Adipose tissue (tissue), 3 donors: ENCODE data around the gene SLC12A8. TPM values are rescaled to one million over a fixed set of nuclear protein-coding genes. Genes with fewer than 3 reads are reported as not detected.

Source experiments
- H3K27ac ChIP-seq: one replicate; pipeline ENCODE4 v1.5.1; 2013; ENCODE audit warnings: low read depth, low read length
- WGBS, 3 donors: extraction: QIAGEN DNeasy Blood & Tissue Kit; methylation state at CpG; one replicate each; pipeline ENCODE4 v1.1.7; 2013; 5-methylcytosine and 5-hydroxymethylcytosine counted together
- polyA plus RNA-seq, 3 donors: library from polyadenylated mRNA; stranded (reverse); fragments of 200-250 nt; gene quantifications; one replicate each; pipeline ENCODE4 v1.2.3, GENCODE V29; 2013
- donor health status: healthy with polysubstance abuse.
- donor health status: Bipolar disorder and iron deficiency.
- donor health status: healthy.

Gene SLC12A8, protein sequence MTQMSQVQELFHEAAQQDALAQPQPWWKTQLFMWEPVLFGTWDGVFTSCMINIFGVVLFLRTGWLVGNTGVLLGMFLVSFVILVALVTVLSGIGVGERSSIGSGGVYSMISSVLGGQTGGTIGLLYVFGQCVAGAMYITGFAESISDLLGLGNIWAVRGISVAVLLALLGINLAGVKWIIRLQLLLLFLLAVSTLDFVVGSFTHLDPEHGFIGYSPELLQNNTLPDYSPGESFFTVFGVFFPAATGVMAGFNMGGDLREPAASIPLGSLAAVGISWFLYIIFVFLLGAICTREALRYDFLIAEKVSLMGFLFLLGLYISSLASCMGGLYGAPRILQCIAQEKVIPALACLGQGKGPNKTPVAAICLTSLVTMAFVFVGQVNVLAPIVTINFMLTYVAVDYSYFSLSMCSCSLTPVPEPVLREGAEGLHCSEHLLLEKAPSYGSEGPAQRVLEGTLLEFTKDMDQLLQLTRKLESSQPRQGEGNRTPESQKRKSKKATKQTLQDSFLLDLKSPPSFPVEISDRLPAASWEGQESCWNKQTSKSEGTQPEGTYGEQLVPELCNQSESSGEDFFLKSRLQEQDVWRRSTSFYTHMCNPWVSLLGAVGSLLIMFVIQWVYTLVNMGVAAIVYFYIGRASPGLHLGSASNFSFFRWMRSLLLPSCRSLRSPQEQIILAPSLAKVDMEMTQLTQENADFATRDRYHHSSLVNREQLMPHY
- 1 to 10 TPM; 1.6 to 4.1 (median 3.0) TPM for polyA plus RNA-seq

DNA sequence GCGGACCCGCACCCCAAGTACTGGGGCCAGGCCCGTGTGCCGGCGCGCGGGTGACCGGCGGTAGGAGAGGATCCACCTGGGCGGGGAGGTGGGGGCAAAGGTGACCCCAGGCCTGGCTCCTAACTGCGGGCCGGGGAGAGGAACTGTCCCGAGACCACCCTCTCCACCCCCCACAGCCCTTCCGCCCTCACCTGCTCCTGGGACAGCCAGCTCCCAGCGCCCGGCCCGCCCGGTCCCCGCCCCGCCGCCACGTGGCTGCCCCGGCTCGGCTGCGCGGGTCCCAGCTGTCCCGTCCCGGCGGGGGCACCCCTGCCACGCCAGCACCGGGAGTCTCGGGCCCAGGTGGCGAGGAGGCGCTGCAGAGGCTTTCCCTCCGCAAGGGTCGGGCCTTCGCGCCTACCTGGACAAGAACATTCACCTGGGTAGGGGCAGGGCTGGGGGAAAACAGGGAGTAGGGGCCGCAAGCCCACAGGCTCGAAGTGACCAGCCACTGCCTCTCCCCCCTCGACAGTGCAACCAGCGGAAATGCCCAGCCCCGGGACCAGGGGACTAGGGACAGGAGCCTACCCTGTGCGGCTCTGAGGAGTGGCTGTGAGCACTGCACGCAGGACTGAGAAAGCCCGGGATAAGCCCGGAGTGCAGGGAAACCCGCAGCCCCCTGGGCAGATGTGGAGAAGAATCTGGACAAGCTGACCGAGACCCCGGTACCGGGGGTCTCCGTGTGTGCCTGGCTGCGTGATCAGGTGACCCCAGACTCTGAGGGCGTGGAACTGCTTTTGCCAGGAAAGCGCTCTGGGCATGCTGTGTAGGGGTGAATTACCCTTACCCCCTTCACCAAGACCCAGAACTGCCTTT lies at the start of gene SLC12A8:
Gene SLC12A8 (minus strand): TSS at position 240 of the 855 bp plus-strand sequence. CDS start 1,399 bp downstream, outside the sequence.
- 7 to 10% (median 8%) methylated on average over 53 to 55 of the region's 55 CpGs for WGBS, 3 donors
- no peak within 1 kb of the TSS for H3K27ac ChIP-seq

DNA sequence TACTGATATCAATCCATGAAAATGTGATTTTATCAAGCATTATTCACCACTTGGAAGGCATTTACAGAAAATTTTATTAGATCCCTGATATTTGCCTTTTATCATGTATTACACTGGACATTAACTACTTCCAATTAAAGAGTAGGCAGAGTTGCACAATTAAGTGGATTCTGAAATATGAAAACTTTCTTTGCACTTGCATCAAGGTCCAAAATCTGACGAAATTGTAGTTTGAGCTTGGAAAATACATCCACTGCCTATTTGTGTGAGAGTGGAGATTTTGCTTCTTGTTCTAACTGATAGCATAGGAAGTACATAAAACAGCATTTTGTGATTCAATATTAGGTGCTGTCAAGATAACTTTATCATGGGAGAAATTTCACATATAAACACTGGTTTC lies 49.6 kb upstream of the SLC12A8 start:
- WGBS, 3 donors: 47 to 73% (median 59%) methylated on average over 1 of the region's 1 CpG

DNA sequence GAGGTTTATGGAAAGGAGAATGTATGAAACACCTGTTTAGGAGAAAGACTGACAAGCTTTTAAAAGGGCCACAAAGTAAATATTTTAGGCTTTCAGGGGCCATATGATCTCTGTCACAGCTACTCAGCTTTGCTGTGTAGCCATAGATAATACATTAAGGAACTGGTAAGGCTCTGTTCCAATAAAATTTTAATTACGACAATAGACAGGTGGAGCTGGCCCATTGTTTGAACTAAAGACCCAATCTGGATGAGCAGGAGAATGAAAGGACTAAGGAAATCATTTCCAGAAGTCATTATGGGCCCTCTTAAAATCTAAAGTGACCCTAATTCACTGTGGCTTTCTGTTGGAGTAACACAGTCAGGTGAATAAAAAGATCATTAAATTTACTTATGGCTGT lies 48.5 kb upstream of the SLC12A8 start:
- WGBS, 3 donors: 76 to 86% (median 81%) methylated on average over 1 of the region's 1 CpG
- no peak overlapping the region for H3K27ac ChIP-seq

More for the DNA sequence above, 49.6 kb upstream of the SLC12A8 start:
- H3K27ac ChIP-seq: no peak overlapping the region

DNA sequence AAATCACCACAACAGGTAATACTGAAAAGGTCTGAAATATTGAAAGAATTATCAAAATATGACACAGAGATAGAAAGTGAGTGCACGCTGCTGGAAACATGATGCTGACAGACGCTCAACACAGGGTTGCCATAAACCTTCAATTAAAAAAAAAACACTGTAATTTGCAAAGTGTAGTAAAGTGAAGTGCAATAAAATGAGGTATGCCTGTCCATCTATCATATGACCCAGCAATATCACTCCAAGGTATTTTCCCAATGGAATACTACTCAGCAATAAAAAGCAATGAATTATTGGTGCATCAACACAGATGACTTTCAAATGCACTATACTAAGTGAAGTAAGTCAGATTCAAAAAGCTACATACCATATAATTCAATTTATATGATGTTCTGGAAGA lies 47.6 kb upstream of the SLC12A8 start:
- 95 to 96% (median 96%) methylated on average over 2 of the region's 2 CpGs for WGBS, 3 donors
- H3K27ac ChIP-seq: no peak overlapping the region

DNA sequence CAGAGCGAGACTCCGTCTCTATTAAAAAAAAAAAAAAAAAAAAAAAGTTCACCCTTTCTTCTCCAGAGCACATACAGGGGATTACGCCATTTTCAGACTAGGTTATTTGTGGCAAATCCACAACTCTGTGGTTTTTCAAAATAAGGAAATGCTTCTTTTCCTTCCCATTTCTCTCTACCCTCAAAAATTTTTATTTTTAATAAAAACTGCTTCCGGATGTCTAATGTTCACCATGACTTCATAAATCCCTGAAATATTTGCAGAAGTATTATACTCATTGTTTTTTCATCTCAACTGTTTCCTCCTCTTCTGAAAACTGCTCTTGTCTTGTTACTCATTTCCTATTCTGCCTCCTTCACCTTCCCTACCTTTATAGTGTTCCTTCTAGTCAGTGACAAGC lies 45.0 kb upstream of the SLC12A8 start:
- no peak overlapping the region for H3K27ac ChIP-seq
- 60 to 97% (median 69%) methylated on average over 2 to 4 of the region's 4 CpGs for WGBS, 3 donors

DNA sequence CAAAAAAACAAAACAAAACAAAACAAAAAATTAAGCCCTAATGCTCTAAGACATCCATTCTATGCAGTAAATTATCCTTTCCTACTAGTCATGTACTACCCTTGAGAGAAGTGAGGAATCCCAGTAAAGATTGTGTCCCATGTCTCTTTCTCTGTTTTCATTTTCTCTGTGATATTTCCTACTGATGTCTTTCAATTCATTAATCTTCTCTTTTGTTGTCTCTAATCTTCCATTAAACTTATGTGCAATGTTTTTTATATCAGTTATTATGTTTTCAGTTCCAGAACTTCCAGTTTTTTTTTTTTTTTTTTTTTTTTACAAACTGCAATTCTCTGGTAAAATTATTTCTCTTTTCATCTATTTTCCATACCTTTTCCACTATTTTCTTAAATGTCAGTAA lies 44.1 kb upstream of the SLC12A8 start:
- no peak overlapping the region for H3K27ac ChIP-seq

DNA sequence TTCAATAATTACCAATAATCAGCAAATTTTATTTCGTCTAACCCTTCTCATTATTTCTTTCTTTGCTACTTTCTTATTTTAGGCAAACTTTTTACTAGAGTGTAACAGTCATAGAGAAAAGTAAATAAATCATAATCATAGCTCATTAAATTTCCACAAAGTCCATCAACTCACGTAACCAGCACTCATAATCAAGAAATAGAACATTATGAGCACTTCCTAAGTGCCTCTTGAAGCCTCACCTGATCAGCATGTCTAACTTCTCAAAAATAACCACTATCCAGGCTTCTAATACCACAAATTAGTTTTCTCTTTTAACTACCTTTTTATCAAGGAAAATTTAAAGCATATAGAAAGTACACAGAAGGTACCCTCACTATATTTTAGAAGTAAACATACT lies 38.4 kb upstream of the SLC12A8 start:
- no peak overlapping the region for H3K27ac ChIP-seq
- 95 to 98% (median 97%) methylated on average over 2 of the region's 2 CpGs for WGBS, 3 donors

DNA sequence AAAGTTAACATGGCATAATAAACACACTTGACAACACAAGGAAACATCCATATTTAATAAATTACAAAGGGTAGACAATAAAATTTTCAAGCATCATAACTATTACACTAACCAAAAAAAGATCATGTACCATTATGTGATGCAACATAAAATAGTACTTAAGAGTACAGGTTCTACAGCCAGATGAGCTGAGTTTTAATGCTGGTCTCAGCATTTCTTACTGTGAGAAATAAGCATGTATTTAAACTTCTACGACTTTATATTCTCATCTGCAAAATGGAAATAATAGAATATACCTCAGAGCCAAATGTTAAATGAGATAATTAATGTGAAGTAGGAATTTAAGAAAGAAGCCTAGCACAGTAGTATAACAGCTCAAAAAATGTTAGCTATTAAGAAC lies 33.7 kb upstream of the SLC12A8 start:
- no peak overlapping the region for H3K27ac ChIP-seq
- 93 to 100% (median 97%) methylated on average over 1 of the region's 1 CpG for WGBS, 3 donors

DNA sequence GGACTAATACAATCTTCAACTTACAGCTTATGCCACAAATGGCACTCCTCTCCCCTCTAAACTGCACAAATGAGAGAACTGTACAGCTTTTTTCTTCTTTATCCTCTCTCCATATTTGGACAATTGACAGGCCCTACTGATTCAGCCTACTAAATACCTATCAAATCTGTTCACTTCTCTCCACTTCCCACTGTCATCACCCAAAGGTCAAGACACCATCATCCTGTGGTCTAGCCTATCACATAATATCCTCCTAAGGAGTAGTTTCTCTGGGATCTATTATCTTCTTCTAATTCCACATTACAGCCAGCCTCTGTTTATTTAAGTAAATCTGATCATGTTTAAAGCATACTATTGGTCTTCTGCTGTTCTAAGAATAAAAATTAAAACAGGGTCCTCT lies 33.0 kb upstream of the SLC12A8 start:
- H3K27ac ChIP-seq: no peak overlapping the region

DNA sequence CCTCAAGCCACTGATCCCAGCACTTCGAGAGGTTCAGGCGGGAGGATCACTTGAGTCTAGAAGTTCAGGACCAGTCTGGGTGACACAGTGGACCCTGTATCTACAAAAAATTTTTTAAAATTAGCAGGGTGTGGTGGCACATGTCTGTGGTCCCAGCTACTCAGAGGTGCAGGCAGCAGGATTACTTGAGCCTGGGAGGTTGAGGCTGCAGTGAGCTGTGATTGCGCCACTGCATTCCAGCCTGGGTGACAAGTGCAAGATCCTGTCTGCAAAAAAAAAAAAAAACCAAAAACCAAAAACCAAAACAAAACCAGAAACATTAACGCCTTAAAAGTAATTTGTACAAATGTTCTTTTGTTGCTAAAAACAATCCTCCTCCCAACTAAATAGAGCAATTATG lies 27.9 kb upstream of the SLC12A8 start:
- no peak overlapping the region for H3K27ac ChIP-seq
- 52 to 69% (median 57%) methylated on average over 4 of the region's 4 CpGs for WGBS, 3 donors

DNA sequence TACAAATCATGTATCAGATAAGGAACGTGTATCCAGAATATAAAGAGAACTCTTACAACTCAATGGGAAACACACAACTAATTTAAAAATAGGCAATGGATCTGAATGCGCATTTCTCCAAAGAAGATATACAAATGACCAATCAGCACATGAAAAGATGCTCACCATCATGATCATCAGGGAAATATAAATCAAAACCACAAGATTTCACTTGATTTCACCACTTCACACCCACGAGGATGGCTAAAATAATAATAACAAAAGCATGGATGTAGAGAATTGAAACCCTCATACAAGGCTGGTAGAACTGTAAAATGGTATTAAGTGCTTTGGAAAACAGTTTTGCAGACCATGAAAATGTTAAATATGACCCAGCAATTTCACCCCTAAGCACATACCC lies 26.7 kb upstream of the SLC12A8 start:
- no peak overlapping the region for H3K27ac ChIP-seq
- 71 to 81% (median 76%) methylated on average over 3 of the region's 3 CpGs for WGBS, 3 donors

DNA sequence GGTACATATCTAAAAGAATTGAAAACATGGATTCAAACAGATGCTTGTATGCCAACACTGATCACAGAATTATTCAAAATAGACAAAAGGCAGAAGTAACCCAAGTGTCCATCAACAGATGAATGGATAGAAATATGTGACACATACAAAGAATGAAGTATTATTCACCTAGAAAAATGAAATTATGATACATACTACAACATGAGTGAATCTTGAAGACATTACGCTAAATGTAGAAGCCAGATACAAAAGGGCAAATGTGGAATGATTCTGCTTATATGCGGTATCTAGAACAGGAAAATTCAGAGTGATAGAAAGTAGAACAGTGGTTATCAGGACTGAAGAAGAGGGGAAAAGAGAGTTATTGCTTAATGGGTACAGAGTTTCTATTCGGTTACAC lies 26.2 kb upstream of the SLC12A8 start:
- no peak overlapping the region for H3K27ac ChIP-seq
- 86 to 98% (median 91%) methylated on average over 3 of the region's 3 CpGs for WGBS, 3 donors

DNA sequence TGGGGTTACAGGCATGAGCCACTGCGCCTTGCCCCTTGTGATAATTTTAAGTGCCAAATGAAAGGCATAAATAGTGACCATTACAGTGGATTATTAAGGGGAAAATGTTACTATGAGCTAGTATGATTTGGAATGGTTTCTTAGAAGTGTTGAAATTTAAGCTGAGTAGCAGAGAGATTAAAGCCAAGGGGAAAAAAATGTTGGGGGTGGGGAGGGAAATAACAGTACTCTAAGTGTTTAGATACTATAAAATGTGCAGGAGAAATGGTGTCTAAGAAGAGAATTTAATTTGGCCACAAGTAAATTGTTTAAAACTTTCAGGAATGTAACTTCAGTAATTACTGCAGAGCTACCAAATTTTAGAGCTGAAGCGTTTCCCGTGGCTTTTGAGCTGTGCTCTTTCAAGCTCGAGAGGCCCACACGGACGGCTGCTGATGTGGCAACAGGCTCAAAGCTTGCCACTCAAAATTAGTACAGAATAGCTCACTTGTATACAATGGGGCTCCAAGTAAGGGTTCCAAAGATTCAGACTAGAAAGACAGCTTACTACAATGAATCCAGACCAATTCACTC lies 23.9 kb upstream of the SLC12A8 start:
- WGBS, 3 donors: 65 to 90% (median 67%) methylated on average over 6 of the region's 6 CpGs
- no peak overlapping the region for H3K27ac ChIP-seq

DNA sequence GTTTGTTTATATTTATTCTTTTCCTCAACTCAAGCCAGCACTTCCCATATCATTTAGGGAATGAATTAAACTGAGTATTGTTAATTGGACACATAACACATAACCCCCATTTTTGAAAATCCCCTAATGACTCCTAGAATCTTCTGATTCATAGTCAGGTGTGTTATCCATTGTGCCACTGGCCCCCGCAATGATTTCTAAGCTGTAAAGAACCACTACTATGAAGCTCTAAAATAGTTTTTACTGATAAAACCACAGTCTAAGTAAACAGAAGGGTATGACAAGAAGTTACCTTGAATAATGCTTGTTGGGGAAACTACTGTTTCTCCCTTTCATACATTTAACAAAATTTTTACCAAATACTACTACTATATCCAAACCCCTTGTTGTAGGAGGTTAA lies 22.3 kb upstream of the SLC12A8 start:
- no peak overlapping the region for H3K27ac ChIP-seq
- WGBS, 3 donors: 96 to 100% (median 99%) methylated on average over 1 of the region's 1 CpG

DNA sequence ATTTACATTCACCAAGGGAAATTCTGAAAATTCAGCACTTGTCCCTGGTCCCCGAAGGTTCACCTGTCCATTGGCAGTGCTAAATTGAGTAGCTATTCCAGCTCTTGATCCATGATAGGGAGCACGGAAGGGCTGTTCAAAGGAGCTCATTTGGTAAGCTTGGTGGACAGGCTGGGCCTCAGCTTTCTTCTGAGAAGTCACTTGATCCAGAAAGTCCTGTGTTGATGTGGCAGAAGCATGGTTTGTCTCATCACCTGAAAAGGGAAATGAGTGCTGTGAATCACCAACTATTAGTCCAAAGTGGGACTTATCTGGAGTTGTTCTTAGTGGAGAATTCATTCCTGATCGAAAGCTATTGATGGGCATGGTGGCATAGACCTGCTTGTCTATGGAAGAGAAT lies 19.9 kb upstream of the SLC12A8 start:
- no peak overlapping the region for H3K27ac ChIP-seq
- WGBS, 3 donors: 93 to 97% (median 97%) methylated on average over 3 of the region's 3 CpGs

DNA sequence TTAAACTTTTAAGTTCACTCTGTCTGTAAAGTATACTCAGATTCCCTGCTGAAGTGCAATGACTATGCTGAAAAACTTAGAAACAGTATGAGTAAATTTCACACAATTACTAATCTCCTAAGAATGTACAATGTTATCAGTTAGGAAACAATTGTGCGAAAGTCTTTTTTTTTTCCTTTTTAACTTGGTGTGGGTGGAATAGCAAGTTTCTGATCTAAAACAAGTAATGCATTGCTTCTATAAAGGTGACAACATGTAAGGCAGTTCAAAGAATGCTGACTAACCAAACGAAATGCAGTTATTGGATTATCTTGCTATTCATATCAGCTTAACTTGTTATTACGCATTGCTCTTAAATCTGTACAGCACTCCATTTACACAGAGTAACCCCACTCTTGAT lies 19.3 kb upstream of the SLC12A8 start:
- 63 to 86% (median 81%) methylated on average over 3 of the region's 3 CpGs for WGBS, 3 donors
- H3K27ac ChIP-seq: no peak overlapping the region

DNA sequence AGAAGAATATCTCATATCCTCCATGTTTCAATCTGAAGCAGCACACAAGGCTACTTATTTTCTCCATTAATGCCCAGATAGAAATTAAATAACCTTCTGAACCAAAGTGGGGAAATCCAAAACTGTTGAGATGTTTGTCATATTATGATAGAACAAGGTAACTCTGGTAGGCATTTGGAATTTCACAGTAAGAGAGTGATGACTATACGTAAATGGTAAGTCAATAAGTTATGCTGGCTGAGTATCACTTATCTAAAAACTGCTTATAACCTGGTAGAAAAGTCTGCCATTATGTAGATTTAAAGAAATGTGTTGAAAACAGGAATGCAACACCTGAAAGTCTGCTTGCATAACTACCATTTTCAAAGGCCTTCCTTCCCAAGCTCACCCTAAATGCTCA lies 17.2 kb upstream of the SLC12A8 start:
- H3K27ac ChIP-seq: no peak overlapping the region
- 94 to 100% (median 99%) methylated on average over 1 of the region's 1 CpG for WGBS, 3 donors

DNA sequence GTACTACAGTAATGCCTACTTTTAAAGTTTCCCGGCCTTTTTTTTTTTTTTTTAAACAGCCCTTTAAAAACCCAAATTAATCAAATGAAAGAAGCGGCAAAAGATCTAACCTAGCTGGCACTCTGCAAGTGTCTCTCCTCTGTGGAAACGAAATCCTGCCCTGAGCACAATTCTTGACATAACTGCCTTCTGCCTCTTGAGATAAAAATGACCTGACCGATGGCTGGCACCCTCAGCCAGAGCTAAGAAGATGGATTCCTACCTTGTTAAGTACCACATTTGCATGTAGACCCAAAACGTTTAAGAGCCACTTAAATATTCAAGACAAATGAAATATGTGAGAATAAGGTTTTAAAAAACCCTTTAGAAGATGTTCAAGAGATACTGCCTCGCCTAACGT lies 16.6 kb upstream of the SLC12A8 start:
- no peak overlapping the region for H3K27ac ChIP-seq
- WGBS, 3 donors: 79 to 86% (median 84%) methylated on average over 7 of the region's 7 CpGs

DNA sequence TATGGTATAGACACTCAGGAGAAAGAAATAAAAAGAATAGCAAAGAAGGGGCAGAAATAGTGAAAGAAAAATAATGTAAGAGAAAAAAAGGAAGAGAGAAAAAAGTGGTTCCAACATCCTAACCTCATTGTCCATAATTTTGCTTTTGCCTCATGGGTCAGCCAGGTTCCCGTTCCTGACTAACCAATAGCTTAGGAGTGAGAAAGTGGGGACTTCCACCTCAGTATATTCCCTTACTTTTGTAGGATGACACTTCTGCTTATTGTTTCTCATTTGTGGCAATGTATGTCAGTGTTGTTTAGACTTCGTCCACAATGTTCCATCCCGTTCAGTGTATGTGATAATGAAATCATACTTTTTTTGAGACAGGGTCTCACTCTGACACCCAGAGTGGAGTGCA lies 9.3 kb upstream of the SLC12A8 start:
- H3K27ac ChIP-seq: no peak overlapping the region
- 76 to 86% (median 76%) methylated on average over 3 of the region's 3 CpGs for WGBS, 3 donors
